Measurements from ENCODE around the gene HCK. TPM values are rescaled to one million over a fixed set of nuclear protein-coding genes. Genes with fewer than 3 reads are reported as not detected.

HCK gene
- polyA plus RNA-seq, 2 of the 4 experiments (the other 2 are of a cell fraction), result 0.06 TPM; not detected in 1

DNA sequence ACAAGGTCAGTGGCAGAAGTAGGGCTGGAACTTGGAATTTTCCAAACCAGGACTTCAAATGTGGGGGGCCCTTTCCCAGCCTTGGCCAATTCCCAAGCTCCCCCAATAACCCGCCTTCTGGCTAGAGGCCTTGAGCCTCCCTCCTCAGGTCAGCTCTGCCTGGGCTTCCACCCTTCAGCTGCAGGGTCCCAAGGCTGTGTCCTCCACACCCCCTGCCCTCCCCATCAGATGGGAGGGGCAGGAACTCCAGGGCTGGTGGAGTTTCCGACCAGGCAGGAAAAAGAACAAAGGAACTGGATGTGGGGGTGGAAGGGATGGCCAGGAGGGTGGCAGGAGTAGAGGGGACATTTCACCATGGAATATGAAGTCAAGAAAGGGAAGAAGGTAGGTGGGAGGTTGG is 41.9 kb upstream of the HCK start, which contains the start of gene CCM2L:
CCM2L (plus strand) TSS at position 338 of the 400 bp plus-strand sequence; CDS start at position 355, 17 bp downstream.
- H3K4me3 ChIP-seq, result no peak within 1 kb of the TSS
- H3K4me2 ChIP-seq, result no peak within 1 kb of the TSS
- H3K9me3 ChIP-seq, result no peaks in the 10 kb centered on the region
- FAIRE-seq, result no peak
- ChIA-PET CTCF (no interaction called here), POLR2A (no interaction called here)
- H3K27ac ChIP-seq, result no peak within 1 kb of the TSS
- 0 out of 6 replicates have a peak, but pooled peaks of 1 of the 2 experiments have one; percentile 10 for ATAC-seq
- no peak for DNase-seq (ENCODE audit: low read depth in 1 of 2, low spot score in 1 of 2)
- no peaks in the 10 kb centered on the region for H3K4me1 ChIP-seq
- 58% methylated on average over 2 of the region's 2 CpGs for WGBS (ENCODE audit: missing lambda C conversion rate)
- TF ChIP-seq FOSB (CRISPR knock-in tag; IDR thresholded peaks at IDR 0.05), result no peak
- no peak for TF ChIP-seq CHD2 (IDR thresholded peaks at IDR 0.05; ENCODE audit: low read length, partially characterized antibody)
- no peak for TF ChIP-seq RNF2 (IDR thresholded peaks at IDR 0.05; ENCODE audit: borderline replicate concordance, low read depth)
- TF ChIP-seq HEYL (CRISPR knock-in tag; IDR thresholded peaks at IDR 0.05), result no peak
- TF ChIP-seq, protein P1, sequence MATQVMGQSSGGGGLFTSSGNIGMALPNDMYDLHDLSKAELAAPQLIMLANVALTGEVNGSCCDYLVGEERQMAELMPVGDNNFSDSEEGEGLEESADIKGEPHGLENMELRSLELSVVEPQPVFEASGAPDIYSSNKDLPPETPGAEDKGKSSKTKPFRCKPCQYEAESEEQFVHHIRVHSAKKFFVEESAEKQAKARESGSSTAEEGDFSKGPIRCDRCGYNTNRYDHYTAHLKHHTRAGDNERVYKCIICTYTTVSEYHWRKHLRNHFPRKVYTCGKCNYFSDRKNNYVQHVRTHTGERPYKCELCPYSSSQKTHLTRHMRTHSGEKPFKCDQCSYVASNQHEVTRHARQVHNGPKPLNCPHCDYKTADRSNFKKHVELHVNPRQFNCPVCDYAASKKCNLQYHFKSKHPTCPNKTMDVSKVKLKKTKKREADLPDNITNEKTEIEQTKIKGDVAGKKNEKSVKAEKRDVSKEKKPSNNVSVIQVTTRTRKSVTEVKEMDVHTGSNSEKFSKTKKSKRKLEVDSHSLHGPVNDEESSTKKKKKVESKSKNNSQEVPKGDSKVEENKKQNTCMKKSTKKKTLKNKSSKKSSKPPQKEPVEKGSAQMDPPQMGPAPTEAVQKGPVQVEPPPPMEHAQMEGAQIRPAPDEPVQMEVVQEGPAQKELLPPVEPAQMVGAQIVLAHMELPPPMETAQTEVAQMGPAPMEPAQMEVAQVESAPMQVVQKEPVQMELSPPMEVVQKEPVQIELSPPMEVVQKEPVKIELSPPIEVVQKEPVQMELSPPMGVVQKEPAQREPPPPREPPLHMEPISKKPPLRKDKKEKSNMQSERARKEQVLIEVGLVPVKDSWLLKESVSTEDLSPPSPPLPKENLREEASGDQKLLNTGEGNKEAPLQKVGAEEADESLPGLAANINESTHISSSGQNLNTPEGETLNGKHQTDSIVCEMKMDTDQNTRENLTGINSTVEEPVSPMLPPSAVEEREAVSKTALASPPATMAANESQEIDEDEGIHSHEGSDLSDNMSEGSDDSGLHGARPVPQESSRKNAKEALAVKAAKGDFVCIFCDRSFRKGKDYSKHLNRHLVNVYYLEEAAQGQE (IDR thresholded peaks at IDR 0.05), result no peak
- no peak for TF ChIP-seq EHF (CRISPR knock-in tag; IDR thresholded peaks at IDR 0.05)
- TF ChIP-seq E2F6 (IDR thresholded peaks at IDR 0.05; ENCODE audit: borderline replicate concordance, low read depth), result no peak
- TF ChIP-seq RARB (CRISPR knock-in tag; IDR thresholded peaks at IDR 0.05), result no peak
- no peak for TF ChIP-seq ZNF302 (CRISPR knock-in tag; IDR thresholded peaks at IDR 0.05)
- no peak for TF ChIP-seq FOXS1 (CRISPR knock-in tag; IDR thresholded peaks at IDR 0.05)
- no peak for TF ChIP-seq HOXA7 (CRISPR knock-in tag; IDR thresholded peaks at IDR 0.05)
- TF ChIP-seq EP300 (IDR thresholded peaks at IDR 0.05), result no peak
- TF ChIP-seq TP53 (CRISPR knock-in tag; IDR thresholded peaks at IDR 0.05), result no peak
- no peak for TF ChIP-seq ELK1 (IDR thresholded peaks at IDR 0.05; ENCODE audit: low read depth, low read length)
- no peak for TF ChIP-seq ZC3H11A (IDR thresholded peaks at IDR 0.05)
- no peak for TF ChIP-seq RCOR1 (IDR thresholded peaks at IDR 0.05; ENCODE audit: low read depth, low read length)
- TF ChIP-seq ATOH8 (CRISPR knock-in tag; IDR thresholded peaks at IDR 0.05; ENCODE audit: low read depth), result no peak
- no peak for TF ChIP-seq MAFK (IDR thresholded peaks at IDR 0.05; ENCODE audit: partially characterized antibody)
- TF ChIP-seq USF2 (IDR thresholded peaks at IDR 0.05), result no peak
- TF ChIP-seq HOXB5 (CRISPR knock-in tag; IDR thresholded peaks at IDR 0.05), result no peak

- POLR2A ChIA-PET, result no interaction called here
- Histone ChIP-seq H3K4me2 (no peak overlapping the region), H3K9me3 (no peaks in the 10 kb centered on the region), H3K27ac (no peak overlapping the region), H3K4me1 (no peaks in the 10 kb centered on the region), H3K4me3 (no peak overlapping the region)
- ATAC-seq (peak; percentile 45 to 51; a peak in 3 of 6 replicates), FAIRE-seq (no peak), DNase-seq (ENCODE audit: low read depth in 1 of 2, low spot score in 1 of 2) (no peak)
- CTCF ChIA-PET, result interaction anchor here (0.6 kb wide), 1 partner anchor 25 kb away, joined by 4 read pairs; no protein-coding TSS in a partner anchor
- WGBS (ENCODE audit: missing lambda C conversion rate), result 10% methylated on average over 8 of the region's 8 CpGs
- no peak for TF ChIP-seq CEBPB (IDR thresholded peaks at IDR 0.05)
- TF ChIP-seq FOSL2 (IDR thresholded peaks at IDR 0.05), result no peak
- TF ChIP-seq FOSL2 (CRISPR knock-in tag; IDR thresholded peaks at IDR 0.05), result no peak
- TF ChIP-seq MYC (IDR thresholded peaks at IDR 0.05; ENCODE audit: borderline replicate concordance, low read length), result no peak
- TF ChIP-seq HOXB5 (CRISPR knock-in tag; IDR thresholded peaks at IDR 0.05), result no peak
- TF ChIP-seq MAFK (IDR thresholded peaks at IDR 0.05; ENCODE audit: partially characterized antibody), result no peak
- TF ChIP-seq, protein P2, sequence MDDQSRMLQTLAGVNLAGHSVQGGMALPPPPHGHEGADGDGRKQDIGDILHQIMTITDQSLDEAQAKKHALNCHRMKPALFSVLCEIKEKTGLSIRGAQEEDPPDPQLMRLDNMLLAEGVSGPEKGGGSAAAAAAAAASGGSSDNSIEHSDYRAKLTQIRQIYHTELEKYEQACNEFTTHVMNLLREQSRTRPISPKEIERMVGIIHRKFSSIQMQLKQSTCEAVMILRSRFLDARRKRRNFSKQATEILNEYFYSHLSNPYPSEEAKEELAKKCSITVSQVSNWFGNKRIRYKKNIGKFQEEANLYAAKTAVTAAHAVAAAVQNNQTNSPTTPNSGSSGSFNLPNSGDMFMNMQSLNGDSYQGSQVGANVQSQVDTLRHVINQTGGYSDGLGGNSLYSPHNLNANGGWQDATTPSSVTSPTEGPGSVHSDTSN (IDR thresholded peaks at IDR 0.05), result no peak
- no peak for TF ChIP-seq CHD4 (IDR thresholded peaks at IDR 0.05; ENCODE audit: borderline replicate concordance)
- no peak for TF ChIP-seq GATA3 (IDR thresholded peaks at IDR 0.05; ENCODE audit: borderline replicate concordance)
- no peak for TF ChIP-seq MAZ (IDR thresholded peaks at IDR 0.05; ENCODE audit: borderline replicate concordance, low read depth, low read length)
- TF ChIP-seq RAD21 (conservative IDR thresholded peaks at IDR 0.05 in 1 of 2, IDR thresholded peaks at IDR 0.05 in 1 of 2), result no peak
Observed at GRCh38 chr20:32010666-32011065, 41.4 kb upstream of the HCK start.
